PFSK-1 (cell line): ENCODE data around the gene PTPRJ.

Source experiments
- FOXP2 ChIP-seq: optimal IDR thresholded peaks from 2 replicates; pipeline ENCODE3; 2011; ENCODE audit warnings: borderline replicate concordance, control low read depth, inconsistent platforms; ENCODE audit not compliant: insufficient read depth; ENCODE audit errors: extremely low read length, extremely low read depth
- POLR2AphosphoS5 ChIP-seq: IDR thresholded peaks from 2 replicates; pipeline ENCODE4 v1.6.1; 2012; ENCODE audit warnings: low read depth, mild to moderate bottlenecking, control low read depth, low read length, moderate library complexity
- REST ChIP-seq, 2 experiments: IDR thresholded peaks; 2 replicates each; pipeline versions ENCODE4 v1.6.1 to v1.8.0; 2011 to 2012; ENCODE audit warnings: low read depth in 2 of 2, low read length in 2 of 2, control low read depth in 1 of 2, inconsistent platforms in 1 of 2, mild to moderate bottlenecking in 1 of 2, moderate library complexity in 1 of 2; ENCODE audit not compliant: insufficient read depth in 1 of 2
- SIN3A ChIP-seq: IDR thresholded peaks from 2 replicates; pipeline ENCODE4 v1.6.1; 2012; ENCODE audit warnings: mild to moderate bottlenecking, low read length, moderate library complexity, borderline replicate concordance; ENCODE audit not compliant: insufficient read depth
- TAF1 ChIP-seq: IDR thresholded peaks from 2 replicates; pipeline ENCODE4 v1.6.1; 2012; ENCODE audit warnings: low read length, control low read depth, borderline replicate concordance; ENCODE audit not compliant: insufficient read depth

The PTPRJ gene

DNA sequence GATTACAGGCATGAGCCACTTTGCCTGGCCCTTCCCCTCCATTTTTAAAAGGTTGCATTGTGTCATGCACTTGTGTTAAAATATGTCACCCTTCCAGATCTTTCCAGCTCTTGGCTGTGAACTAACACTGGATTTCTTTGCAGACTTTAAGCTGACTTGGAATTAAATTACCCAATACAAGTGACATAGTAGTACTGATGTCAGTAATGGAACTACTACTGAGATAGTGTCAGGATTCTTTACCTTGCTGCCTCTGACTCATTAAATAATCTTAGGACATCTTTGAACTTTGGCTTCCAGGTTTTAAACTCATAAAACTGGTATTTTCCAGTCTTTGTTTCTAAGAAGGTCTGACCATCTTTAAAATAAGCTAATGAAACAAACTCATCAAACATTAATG, 184.5 kb downstream of the PTPRJ start:
- TF ChIP-seq TAF1 (no peak), POLR2AphosphoS5 (no peak), SIN3A (no peak), REST (IDR thresholded peaks at IDR 0.05; ENCODE audit: insufficient read depth in 1 of 2, low read depth in 2 of 2, low read length in 2 of 2) (no peak), FOXP2 (no peak)

DNA sequence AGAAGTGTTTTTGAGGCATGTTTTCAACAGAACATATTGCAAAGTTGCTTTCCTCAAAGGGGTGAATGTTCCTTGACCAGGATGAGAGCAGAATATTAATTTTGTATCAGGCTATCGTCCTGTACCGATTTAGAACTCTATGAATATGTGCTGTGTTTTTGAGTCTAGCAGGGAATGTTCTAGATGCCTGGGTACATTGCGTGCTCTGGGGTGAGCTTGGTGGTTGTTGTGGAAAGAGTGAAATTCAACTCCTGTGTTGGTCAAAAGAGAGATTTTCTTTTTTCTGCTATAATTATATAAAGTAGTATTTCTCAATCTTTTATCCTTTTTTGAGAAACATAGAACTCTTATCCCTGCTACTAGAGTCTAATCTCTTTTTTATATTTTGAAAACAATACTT, 185.1 kb downstream of the PTPRJ start:
- no peak for TF ChIP-seq TAF1
- no peak for TF ChIP-seq SIN3A
- no peak for TF ChIP-seq REST (IDR thresholded peaks at IDR 0.05; ENCODE audit: insufficient read depth in 1 of 2, low read depth in 2 of 2, low read length in 2 of 2)
- TF ChIP-seq FOXP2 = no peak
- no peak for TF ChIP-seq POLR2AphosphoS5

GRCh38 chr11:48167380-48167779, 187.0 kb downstream of the PTPRJ start:
- no peak for TF ChIP-seq TAF1
- TF ChIP-seq SIN3A = no peak
- TF ChIP-seq FOXP2 = no peak
- TF ChIP-seq POLR2AphosphoS5 = no peak
- TF ChIP-seq REST (IDR thresholded peaks at IDR 0.05; ENCODE audit: insufficient read depth in 1 of 2, low read depth in 2 of 2, low read length in 2 of 2) = no peak

GRCh38 chr11:48168815-48169214, 188.5 kb downstream of the PTPRJ start:
- TF ChIP-seq POLR2AphosphoS5 (no peak), SIN3A (no peak), FOXP2 (no peak), TAF1 (no peak), REST (IDR thresholded peaks at IDR 0.05; ENCODE audit: insufficient read depth in 1 of 2, low read depth in 2 of 2, low read length in 2 of 2) (no peak)

- no peak for TF ChIP-seq FOXP2
- TF ChIP-seq TAF1 = no peak
- TF ChIP-seq POLR2AphosphoS5 = no peak
- no peak for TF ChIP-seq SIN3A
- no peak for TF ChIP-seq REST (IDR thresholded peaks at IDR 0.05; ENCODE audit: insufficient read depth in 1 of 2, low read depth in 2 of 2, low read length in 2 of 2)
Measured at GRCh38 chr11:48169259-48169658, 188.9 kb downstream of the PTPRJ start.
